Endothelial cell of umbilical vein (primary cell): ENCODE data around the gene RELT. TPM values are rescaled to one million over a fixed set of nuclear protein-coding genes. Genes with fewer than 3 reads are reported as not detected.

ENCODE experiments used
- BruUV-seq: library from RNA; stranded (reverse); fragments of 400-500 nt; replicated peaks from 2 replicates; lab custom pipeline; 2021; lab: Mats Ljungman, UMichigan
- CTCF ChIA-PET: fragments of 300-600, 350-600 bp; sonication (Branson Sonifier 250); formaldehyde crosslinking; loops from one replicate; lab custom pipeline; 2021; ENCODE audit warnings: antibody characterized with exemption, inconsistent platforms; lab: Charles Lee
- POLR2A ChIA-PET: fragments of 300-600, 350-600 bp; sonication (Branson Sonifier 250); formaldehyde crosslinking; loops from one replicate; lab custom pipeline; 2021; ENCODE audit warnings: antibody characterized with exemption, inconsistent platforms; lab: Charles Lee
- DNase-seq: peaks from one replicate; pipeline ENCODE4 v3.0.0-alpha.2; 2011; ENCODE audit warnings: low read depth, low spot score
- FAIRE-seq: peaks from 2 replicates; lab custom pipeline; 2011; peaks lifted over from hg19 to GRCh38; lab: Jason Lieb, UNC
- H2AFZ ChIP-seq: 2 replicates; pipeline ENCODE4 v1.6.0; 2012; ENCODE audit warnings: low read depth, low read length, control low read depth, inconsistent platforms
- H3K27ac ChIP-seq: 2 replicates; pipeline ENCODE4 v1.5.1; 2011; ENCODE audit warnings: low read depth, mild to moderate bottlenecking, control low read depth, low read length, moderate library complexity; ENCODE audit not compliant: insufficient read depth
- H3K27me3 ChIP-seq, 2 experiments: 2 replicates each; pipeline versions ENCODE4 v1.6.0 to v1.6.1; 2011; ENCODE audit warnings: low read length in 2 of 2, mixed read lengths in 1 of 2; ENCODE audit not compliant: control insufficient read depth in 2 of 2, insufficient read depth in 2 of 2
- H3K36me3 ChIP-seq, 2 experiments: 2 replicates in 1 of 2; 3 replicates in 1 of 2; pipeline ENCODE4 v1.5.1; 2011; ENCODE audit warnings: low read length in 2 of 2, mild to moderate bottlenecking in 1 of 2, moderate library complexity in 1 of 2; ENCODE audit not compliant: control insufficient read depth in 2 of 2, insufficient read depth in 2 of 2; ENCODE audit errors: extremely low read depth in 1 of 2
- H3K4me1 ChIP-seq: 3 replicates; pipeline ENCODE4 v1.5.1; 2011; ENCODE audit warnings: mild to moderate bottlenecking, low read length; ENCODE audit not compliant: control insufficient read depth, insufficient read depth; ENCODE audit errors: extremely low read depth
- H3K4me2 ChIP-seq: 2 replicates; pipeline ENCODE4 v1.6.1; 2011; ENCODE audit warnings: low read length, control low read depth, mixed read lengths; ENCODE audit not compliant: insufficient read depth
- H3K4me3 ChIP-seq, 3 experiments: fragments of 200-600 bp in 1 of 3; sonication (generic), shearing (Covaris generic) in 1 of 3; replicated peaks in 1 of 3; 2 replicates each; pipeline ENCODE4 v1.5.1; 2011 to 2016; ENCODE audit warnings: control low read depth in 3 of 3, low read length in 3 of 3, mild to moderate bottlenecking in 2 of 3, inconsistent platforms in 1 of 3, low read depth in 1 of 3, moderate library complexity in 1 of 3; ENCODE audit not compliant: insufficient read depth in 1 of 3
- H3K79me2 ChIP-seq: 2 replicates; pipeline ENCODE4 v1.6.0; 2012; ENCODE audit warnings: low read length, inconsistent platforms; ENCODE audit not compliant: control insufficient read depth, insufficient read depth
- H3K9ac ChIP-seq: replicated peaks from 2 replicates; pipeline ENCODE3; 2011; ENCODE audit warnings: low read length, control low read depth; ENCODE audit not compliant: insufficient read depth; ENCODE audit errors: extremely low read depth
- H3K9me1 ChIP-seq: replicated peaks from 3 replicates; pipeline ENCODE4 v1.6.0; 2011; ENCODE audit warnings: mild to moderate bottlenecking, low read length; ENCODE audit not compliant: control insufficient read depth, insufficient read depth; ENCODE audit errors: extremely low read depth
- H3K9me3 ChIP-seq: replicated peaks from 2 replicates; pipeline ENCODE4 v1.5.1; 2012; ENCODE audit warnings: low read length, inconsistent platforms; ENCODE audit not compliant: control insufficient read depth, insufficient read depth
- H4K20me1 ChIP-seq: replicated peaks from 2 replicates; pipeline ENCODE3; 2011; ENCODE audit warnings: mild to moderate bottlenecking, low read length; ENCODE audit not compliant: control insufficient read depth, insufficient read depth; ENCODE audit errors: extremely low read depth
- EZH2 ChIP-seq: IDR thresholded peaks from 2 replicates; pipeline ENCODE4 v1.6.1; 2012; ENCODE audit warnings: borderline replicate concordance, low read depth, mild to moderate bottlenecking, moderate library complexity, low read length, inconsistent platforms; ENCODE audit not compliant: severe bottlenecking
- GATA2 ChIP-seq: IDR thresholded peaks from 2 replicates; pipeline ENCODE4 v1.7.0; 2011; ENCODE audit warnings: low read depth, mild to moderate bottlenecking, moderate library complexity, mixed read lengths, low read length; ENCODE audit not compliant: insufficient read length, insufficient read depth
- JUN ChIP-seq: IDR thresholded peaks from 2 replicates; pipeline ENCODE4 v1.6.1; 2011; ENCODE audit warnings: borderline replicate concordance, low read depth; ENCODE audit not compliant: insufficient read length, insufficient read depth
- POLR2A ChIP-seq: IDR thresholded peaks from 2 replicates; pipeline ENCODE4 v1.6.1; 2012; ENCODE audit warnings: low read depth, mild to moderate bottlenecking, control low read depth, low read length
- dilution Hi-C: fragments of 300-500 bp; cut with MboI; formaldehyde crosslinking; loops from one replicate; pipeline ENCODE4 v1.15.0; 2019; ENCODE audit warnings: low sequenced_read_pairs; ENCODE audit not compliant: extremely low pct_ligation_motif_present
- intact Hi-C: fragments of 100-400 bp; cut with micrococcal nuclease; formaldehyde crosslinking; loops from one replicate; pipeline ENCODE4 v1.10.0; 2022
- polyA plus RNA-seq, 4 experiments: library from polyadenylated mRNA; depleted of rRNA in 3 of 4; stranded (reverse) in 3 of 4; unstranded in 1 of 4; fragments of >200 nt; gene quantifications; 2 replicates each; pipeline versions ENCODE4 v1.2.1 to v1.2.3, GENCODE V29; 2011 to 2012; ENCODE audit warnings: missing spikeins in 1 of 4
- total RNA-seq: library from RNA; stranded (reverse); gene quantifications from 2 replicates; pipeline ENCODE4 v1.2.3, GENCODE V29; 2021
- TF ChIP-seq, protein P1 (sequence below): IDR thresholded peaks from 2 replicates; pipeline ENCODE4 v1.6.1; 2011; ENCODE audit not compliant: insufficient read depth, insufficient read length

The RELT gene
- total and polyA plus RNA-seq, 2 donors (not counting 3 experiments of a cell fraction or from before 2014, with no cell fraction given), result 6.7 to 13.1 TPM

DNA sequence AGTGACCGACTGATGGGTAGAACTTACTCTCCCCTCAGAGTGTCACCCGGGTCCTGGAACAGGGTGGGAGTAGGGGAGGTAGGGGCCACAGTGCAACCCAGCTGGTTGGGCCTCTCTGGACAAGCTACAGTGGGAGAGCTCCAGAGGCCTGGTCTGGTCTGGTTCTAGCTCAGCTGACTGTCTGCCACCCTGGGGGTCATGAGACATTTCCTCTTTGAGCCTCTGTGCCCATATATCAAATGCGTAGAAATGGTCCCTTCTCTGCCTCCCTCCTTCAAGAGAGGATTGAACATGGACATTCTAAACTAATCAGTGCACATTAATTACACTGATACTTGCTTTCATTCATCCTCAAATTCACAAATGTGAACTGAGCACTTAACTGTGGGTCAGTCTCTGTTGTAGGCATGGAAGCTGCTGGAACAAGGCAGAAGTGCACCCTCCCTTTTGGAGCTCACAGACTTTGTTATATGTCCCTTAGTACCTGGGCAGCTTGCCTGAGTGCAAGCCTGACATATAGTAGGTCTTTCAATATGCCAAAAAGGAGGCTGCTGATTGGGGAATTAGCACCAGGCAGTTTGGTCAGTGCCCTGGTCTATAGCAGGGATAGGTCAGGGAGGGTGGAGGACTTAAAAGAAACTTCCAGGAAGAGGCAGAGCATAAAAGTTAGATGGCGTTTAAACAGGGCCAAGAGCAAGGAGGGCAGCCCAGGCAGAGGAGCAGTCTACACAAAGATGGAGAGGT is 42.4 kb upstream of the RELT start:
- Histone ChIP-seq H2AFZ (no peak overlapping the region), H3K9ac (no peak overlapping the region), H3K9me3 (no peaks in the 10 kb centered on the region), H3K27ac (peak overlapping the region; percentile 70), H3K4me1 (peaks cover 38% of the 10 kb centered on the region), H3K4me3 (no peak overlapping the region), H3K36me3 (peaks cover 0 to 6% of the 10 kb centered on the region in 2 experiments), H3K4me2 (no peak overlapping the region), H4K20me1 (no peaks in the 10 kb centered on the region), H3K79me2 (peaks cover 11% of the 10 kb centered on the region), H3K9me1 (no peaks in the 10 kb centered on the region), H3K27me3 (no peaks in the 10 kb centered on the region)
- dilution Hi-C loops, result no loop called here
- DNase-seq (peak; percentile 36), FAIRE-seq (peak; percentile 67)
- intact Hi-C loops, result loop anchor here (1.0 to 2.0 kb wide), 3 partner anchors 11 to 503 kb away; no protein-coding TSS in a partner anchor
- ChIA-PET CTCF (interaction anchor here (2.4 to 6.5 kb wide), 8 partner anchors 11 to 609 kb away, joined by 7 to 455 read pairs (median 62); partner anchors contain the start of gene ARHGEF17), POLR2A (interaction anchor here (1.1 to 3.3 kb wide), 3 partner anchors 17 to 27 kb away, joined by 3 to 27 read pairs (median 4); partner anchors contain the start of gene ARHGEF17)
- TF ChIP-seq JUN (no peak), GATA2 (no peak), EZH2 (no peak), POLR2A (no peak)
- TF ChIP-seq, protein P1, sequence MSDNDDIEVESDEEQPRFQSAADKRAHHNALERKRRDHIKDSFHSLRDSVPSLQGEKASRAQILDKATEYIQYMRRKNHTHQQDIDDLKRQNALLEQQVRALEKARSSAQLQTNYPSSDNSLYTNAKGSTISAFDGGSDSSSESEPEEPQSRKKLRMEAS, result no peak
- no TSS peak for BruUV-seq
